Gastroesophageal sphincter (tissue), 3 donors: ENCODE results near the gene SPOCD1.

Source experiments
- CTCF ChIP-seq, 4 experiments: fragments of 200-600 bp in 2 of 4; fragments of 450-650 bp in 2 of 4; sonication (generic) in 1 of 4; IDR thresholded peaks; one replicate each; pipeline ENCODE4 v1.5.1; 2017 to 2019; ENCODE audit warnings: antibody characterized with exemption in 4 of 4, mild to moderate bottlenecking in 2 of 4, moderate library complexity in 2 of 4
- EP300 ChIP-seq: sonication (generic); formaldehyde crosslinking; IDR thresholded peaks from one replicate; pipeline ENCODE4 v1.6.1; 2017; ENCODE audit warnings: antibody characterized with exemption, mild to moderate bottlenecking
- POLR2A ChIP-seq, 2 donors: fragments of 450-650 bp; IDR thresholded peaks; one replicate each; pipeline ENCODE4 v1.6.1; 2017; ENCODE audit warnings: antibody characterized with exemption in 2 of 2, mild to moderate bottlenecking in 2 of 2, moderate library complexity in 1 of 2
- POLR2AphosphoS5 ChIP-seq: sonication (generic); formaldehyde crosslinking; IDR thresholded peaks from one replicate; pipeline ENCODE4 v1.6.1; 2017; ENCODE audit warnings: antibody characterized with exemption

GRCh38 chr1:31836638-31837037 lies 20.8 kb upstream of the SPOCD1 start:
- TF ChIP-seq CTCF (IDR thresholded peaks at IDR 0.05) (no peak), EP300 (no peak), POLR2A (IDR thresholded peaks at IDR 0.05) (no peak), POLR2AphosphoS5 (no peak)
